ENCODE results near the gene CKS1B. TPM values are rescaled to one million over a fixed set of nuclear protein-coding genes. Genes with fewer than 3 reads are reported as not detected.

The CKS1B gene
- total RNA-seq, 6 donors from 2014 or later, result 9.9 to 31.1 (median 22.5) TPM

DNA sequence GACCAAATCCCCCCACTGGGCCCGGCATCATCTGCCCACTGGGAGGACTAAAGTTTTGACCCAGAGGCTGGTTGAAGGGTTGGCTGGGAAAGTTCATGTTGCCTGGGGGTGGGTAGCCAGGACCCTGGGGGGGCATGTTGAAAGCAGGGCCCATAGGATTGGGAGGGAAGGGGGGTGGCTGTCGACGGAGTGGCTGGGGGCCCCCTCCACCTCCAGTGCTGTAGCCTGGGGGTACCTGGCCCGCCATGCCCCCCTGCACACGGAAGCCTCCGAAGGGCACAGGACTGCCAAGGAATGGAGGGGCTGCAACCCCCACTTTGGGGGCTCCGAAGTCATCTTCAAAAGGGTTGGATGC is 15.1 kb upstream of the CKS1B start:
- no peaks in the 10 kb centered on the region for H3K9me3 ChIP-seq
- H3K27me3 ChIP-seq, result no peaks in the 10 kb centered on the region
- H3K27ac ChIP-seq, result peak overlapping the region in 1 of 4 donors; percentile 2
- H3K4me1 ChIP-seq, result peaks cover 39 to 62% (median 48%) of the 10 kb centered on the region in 4 donors
- no peak for TF ChIP-seq EP300 (IDR thresholded peaks at IDR 0.05)
- WGBS, 2 donors, result 85 to 96% methylated on average over 7 of the region's 7 CpGs
- DNase-seq (no peak), ATAC-seq (ENCODE audit: low FRiP score in 2 of 2) (no peak)
- peaks cover 6 to 33% (median 30%) of the 10 kb centered on the region in 4 donors for H3K36me3 ChIP-seq
- H3K4me3 ChIP-seq, result no peak overlapping the region

DNA sequence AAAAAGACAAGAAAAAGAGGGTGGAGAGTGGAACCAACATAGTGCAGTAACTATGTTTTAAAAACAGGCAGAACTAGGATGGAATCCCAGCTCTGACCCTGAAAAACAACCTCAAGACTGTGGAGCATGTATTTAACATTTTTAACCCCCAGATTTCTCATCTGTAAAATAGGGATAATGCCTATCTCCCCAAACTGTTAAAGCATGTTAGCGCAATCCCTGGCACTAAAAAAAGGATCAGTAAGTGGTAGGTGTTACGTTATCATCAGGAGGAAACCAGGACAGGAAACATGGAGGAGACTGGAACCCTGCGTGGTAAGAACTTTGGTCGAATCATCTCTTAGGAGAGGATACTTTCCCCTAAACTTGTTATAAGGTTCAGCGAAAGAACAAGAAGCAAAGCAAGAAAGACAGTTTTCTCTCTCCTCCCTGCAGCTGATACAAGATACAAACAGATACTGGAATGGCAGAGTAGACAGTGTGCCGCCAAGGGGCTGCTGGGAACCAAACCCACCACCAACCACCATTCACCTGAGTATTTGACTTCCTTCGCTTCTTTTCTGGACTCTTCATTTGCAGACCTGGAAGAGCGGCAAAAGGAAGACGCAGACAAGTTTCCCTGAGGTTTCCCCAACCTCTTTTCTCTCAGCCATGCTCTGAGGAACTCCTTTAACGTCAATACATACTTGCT is 13.9 kb upstream of the CKS1B start:
- TF ChIP-seq POLR2AphosphoS5 (IDR thresholded peaks at IDR 0.05) (no peak), EP300 (IDR thresholded peaks at IDR 0.05) (no peak), POLR2A (IDR thresholded peaks at IDR 0.05) (no peak)
- TF ChIP-seq, protein P1, sequence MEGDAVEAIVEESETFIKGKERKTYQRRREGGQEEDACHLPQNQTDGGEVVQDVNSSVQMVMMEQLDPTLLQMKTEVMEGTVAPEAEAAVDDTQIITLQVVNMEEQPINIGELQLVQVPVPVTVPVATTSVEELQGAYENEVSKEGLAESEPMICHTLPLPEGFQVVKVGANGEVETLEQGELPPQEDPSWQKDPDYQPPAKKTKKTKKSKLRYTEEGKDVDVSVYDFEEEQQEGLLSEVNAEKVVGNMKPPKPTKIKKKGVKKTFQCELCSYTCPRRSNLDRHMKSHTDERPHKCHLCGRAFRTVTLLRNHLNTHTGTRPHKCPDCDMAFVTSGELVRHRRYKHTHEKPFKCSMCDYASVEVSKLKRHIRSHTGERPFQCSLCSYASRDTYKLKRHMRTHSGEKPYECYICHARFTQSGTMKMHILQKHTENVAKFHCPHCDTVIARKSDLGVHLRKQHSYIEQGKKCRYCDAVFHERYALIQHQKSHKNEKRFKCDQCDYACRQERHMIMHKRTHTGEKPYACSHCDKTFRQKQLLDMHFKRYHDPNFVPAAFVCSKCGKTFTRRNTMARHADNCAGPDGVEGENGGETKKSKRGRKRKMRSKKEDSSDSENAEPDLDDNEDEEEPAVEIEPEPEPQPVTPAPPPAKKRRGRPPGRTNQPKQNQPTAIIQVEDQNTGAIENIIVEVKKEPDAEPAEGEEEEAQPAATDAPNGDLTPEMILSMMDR (IDR thresholded peaks at IDR 0.05), result no peak
- H3K9me3 ChIP-seq, result no peaks in the 10 kb centered on the region
- peak overlapping the region in 3 of 4 donors; percentile 68 to 90 (median 73) for H3K4me3 ChIP-seq
- peaks cover 11 to 45% (median 41%) of the 10 kb centered on the region in 4 donors for H3K36me3 ChIP-seq
- 30 to 32% methylated on average over 10 of the region's 10 CpGs for WGBS, 2 donors
- H3K27ac ChIP-seq, result peak overlapping the region; percentile 97 to 98 (median 98)
- H3K27me3 ChIP-seq, result no peaks in the 10 kb centered on the region
- peaks cover 27 to 51% (median 37%) of the 10 kb centered on the region in 4 donors for H3K4me1 ChIP-seq
- ATAC-seq (ENCODE audit: low FRiP score in 2 of 2), result no peak
- no peak for DNase-seq

DNA sequence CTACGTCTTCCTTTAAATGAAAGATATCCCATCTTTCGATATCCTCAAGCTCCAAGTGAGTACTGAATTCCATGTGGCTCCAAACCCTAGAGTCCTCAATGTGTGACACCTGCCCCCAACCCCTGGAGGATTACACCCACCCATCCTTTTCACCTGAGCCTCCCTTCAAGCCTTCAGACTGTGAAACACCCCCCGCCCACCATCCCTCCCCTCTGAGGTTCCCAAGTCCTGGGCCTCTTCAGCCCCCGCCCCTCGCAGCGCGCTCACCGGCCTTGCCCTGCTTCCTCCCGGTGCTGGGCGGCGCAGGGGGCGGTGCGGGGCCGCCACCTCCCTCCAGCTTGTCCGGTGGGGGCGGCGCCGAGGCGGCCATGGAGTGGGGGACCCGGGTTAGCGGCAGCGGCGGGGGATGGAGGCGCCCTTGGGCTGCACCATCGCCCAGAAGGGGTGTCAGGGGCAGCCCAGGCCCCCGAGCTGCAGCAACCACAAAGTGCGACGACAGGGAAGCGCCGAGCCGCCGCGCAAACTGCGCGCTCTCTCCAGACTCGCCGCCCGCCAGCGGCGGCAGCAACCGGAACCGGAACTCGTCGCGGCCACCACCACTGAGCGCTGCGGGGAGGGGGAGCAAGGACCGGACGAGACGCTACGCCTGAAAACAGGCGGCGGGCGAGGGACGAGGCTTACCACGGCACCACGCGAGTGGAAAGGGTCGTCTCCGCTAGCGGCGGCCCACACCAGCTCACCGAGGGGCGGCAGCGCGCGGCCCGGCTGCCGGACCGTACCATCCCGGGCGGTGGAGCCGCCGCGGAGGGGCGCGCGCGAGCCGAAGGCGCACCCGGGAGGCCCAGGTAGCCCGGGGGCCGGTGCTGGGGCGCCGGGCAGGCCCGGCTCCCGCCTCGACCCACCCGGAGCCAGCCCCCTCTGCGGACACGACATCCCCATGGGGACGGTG is 13.0 kb upstream of the CKS1B start, which contains the start of gene PYGO2:
PYGO2 (minus strand) TSS at position 576 of the 949 bp plus-strand sequence; CDS start at position 370, 206 bp downstream.
- Histone ChIP-seq H3K4me1 (peaks cover 26 to 46% (median 33%) of the 10 kb centered on the region in 4 donors), H3K36me3 (peaks cover 18 to 54% (median 50%) of the 10 kb centered on the region in 4 donors), H3K27me3 (no peaks in the 10 kb centered on the region), H3K4me3 (peak within 1 kb of the TSS; percentile 68 to 91 (median 82)), H3K9me3 (no peaks in the 10 kb centered on the region), H3K27ac (peak within 1 kb of the TSS; percentile 97 to 98 (median 98))
- DNase-seq (peak; percentile 86 to 96), ATAC-seq (ENCODE audit: low FRiP score in 2 of 2) (peak; percentile 87 to 93)
- TF ChIP-seq POLR2A (IDR thresholded peaks at IDR 0.05) (peak in 3 of 4 donors; percentile 58 to 92 (median 69)), POLR2AphosphoS5 (IDR thresholded peaks at IDR 0.05) (peak; percentile 89), EP300 (IDR thresholded peaks at IDR 0.05) (no peak)
- TF ChIP-seq, protein P1 (IDR thresholded peaks at IDR 0.05), result peak; percentile 61 to 98 (median 94)
- 2 to 5% methylated on average over 4 to 33 of the region's 93 CpGs for WGBS, 2 donors

DNA sequence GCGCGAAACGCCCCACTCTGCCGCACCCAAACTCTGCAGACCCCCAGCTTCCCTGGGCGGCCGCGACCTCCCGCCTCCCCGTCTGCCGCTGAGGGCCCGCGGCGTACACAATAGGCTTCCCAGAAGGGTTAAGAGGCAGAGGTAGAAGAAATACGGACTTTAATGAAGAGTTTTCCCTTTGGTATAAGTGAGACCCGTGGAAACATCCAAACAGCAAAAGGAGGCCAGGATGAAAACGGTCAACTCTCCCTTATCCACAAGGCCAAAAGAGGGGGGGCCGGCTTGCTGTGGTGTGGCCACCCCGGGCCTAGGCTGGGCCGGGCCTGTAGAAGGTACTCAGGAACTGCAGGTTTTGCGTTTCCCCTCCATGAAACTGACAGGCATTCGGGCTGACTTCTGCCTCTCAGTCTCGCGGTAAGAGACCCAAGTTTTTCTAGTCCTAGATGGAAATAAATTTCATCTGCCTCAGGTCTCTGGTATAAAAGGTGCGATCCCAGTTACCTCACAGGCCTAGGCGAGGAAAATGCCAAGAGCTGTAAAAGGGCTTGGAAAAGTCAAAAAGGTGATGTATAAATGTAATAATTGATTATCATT is 12.2 kb upstream of the CKS1B start:
- TF ChIP-seq POLR2AphosphoS5 (IDR thresholded peaks at IDR 0.05) (no peak), EP300 (IDR thresholded peaks at IDR 0.05) (no peak)
- TF ChIP-seq, protein P1 (IDR thresholded peaks at IDR 0.05), result no peak
- Histone ChIP-seq H3K4me1 (peaks cover 20 to 41% (median 26%) of the 10 kb centered on the region in 4 donors), H3K9me3 (no peaks in the 10 kb centered on the region), H3K36me3 (peaks cover 24 to 62% (median 56%) of the 10 kb centered on the region in 4 donors), H3K27me3 (no peaks in the 10 kb centered on the region), H3K27ac (peak overlapping the region; percentile 97 to 98 (median 98)), H3K4me3 (peak overlapping the region; percentile 68 to 91 (median 82))
- 6 to 9% methylated on average over 19 to 22 of the region's 25 CpGs for WGBS, 2 donors
- DNase-seq (no peak), ATAC-seq (ENCODE audit: low FRiP score in 2 of 2) (peak in 1 of 2 donors; percentile 18)
